Measurements from ENCODE around the gene MDH1.

Gene MDH1

DNA sequence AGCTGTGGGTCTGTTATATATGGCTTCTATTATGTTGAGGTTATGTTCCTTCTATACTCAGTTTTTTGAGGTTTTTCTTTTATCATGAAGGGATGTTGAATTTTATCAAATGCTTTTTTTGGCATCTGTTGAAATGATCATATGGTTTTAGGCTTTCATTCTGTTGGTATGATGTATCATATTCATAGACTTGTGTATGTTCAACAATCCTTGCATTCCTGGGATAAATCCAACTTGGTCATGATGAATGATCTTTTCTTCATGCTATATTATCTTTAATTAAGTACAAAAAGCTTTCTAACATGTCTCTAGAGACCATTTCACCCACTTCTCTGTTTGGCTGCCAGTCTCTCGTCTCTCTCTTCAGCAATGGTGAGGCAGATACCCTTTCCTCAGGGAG lies 54.2 kb downstream of the MDH1 start:
- no peak for DNase-seq

DNA sequence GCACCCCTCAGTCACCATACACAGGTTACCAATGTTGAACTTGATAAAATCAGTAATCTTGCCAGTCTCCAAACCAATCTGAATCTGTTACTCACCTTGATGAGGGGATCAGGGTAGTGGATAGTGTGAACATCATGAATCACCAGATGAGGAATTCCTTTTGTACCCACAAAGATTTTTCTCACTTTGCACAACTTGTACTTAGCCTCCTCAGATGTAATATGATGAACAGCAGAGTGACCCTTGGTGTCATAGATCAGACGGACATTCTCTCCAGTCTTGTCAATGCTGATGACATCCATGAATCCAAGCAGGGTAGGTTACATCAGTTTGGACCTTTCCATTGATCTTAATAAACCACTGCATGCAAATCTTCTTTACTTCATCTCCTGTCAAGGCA lies 54.7 kb downstream of the MDH1 start:
- no peak for DNase-seq

DNA sequence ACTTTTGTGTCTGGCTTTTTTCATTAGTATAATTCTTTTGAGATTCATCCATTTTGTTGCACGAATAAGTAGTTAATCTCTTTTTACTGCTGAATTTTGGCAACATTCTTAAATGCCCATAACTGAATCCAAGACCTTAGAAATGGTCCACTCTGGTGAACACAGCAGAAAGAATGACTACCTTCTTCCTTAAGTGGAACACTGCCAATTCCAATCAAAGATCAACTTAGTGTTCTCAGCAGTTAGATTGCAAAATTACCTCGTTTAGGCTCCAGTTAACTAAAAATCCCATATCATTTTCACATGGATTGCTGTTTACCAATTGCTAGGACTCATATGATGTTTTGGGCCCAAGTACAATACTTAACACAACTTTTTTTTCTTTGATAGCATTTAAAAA lies 59.9 kb downstream of the MDH1 start:
- no peak for DNase-seq

DNA sequence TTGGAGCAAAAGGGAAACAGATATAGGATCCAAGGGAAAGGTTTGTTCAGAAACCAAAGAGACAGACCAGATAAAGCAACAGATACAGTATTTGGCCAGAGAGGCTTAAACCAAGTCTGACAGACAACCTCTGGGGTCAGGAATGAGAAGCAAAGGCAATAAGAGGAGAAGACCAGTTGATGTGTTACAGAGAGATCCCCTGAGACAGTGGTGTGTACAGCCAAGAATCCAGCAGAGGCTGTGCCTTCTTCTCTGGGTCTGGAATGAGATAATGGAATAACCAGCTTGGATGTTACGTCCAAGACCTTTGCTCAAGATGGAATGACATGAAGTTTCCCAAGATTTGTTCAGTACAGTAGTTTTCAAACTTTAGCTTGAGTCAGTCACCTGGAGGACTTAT lies 61.1 kb downstream of the MDH1 start:
- DNase-seq: no peak

DNA sequence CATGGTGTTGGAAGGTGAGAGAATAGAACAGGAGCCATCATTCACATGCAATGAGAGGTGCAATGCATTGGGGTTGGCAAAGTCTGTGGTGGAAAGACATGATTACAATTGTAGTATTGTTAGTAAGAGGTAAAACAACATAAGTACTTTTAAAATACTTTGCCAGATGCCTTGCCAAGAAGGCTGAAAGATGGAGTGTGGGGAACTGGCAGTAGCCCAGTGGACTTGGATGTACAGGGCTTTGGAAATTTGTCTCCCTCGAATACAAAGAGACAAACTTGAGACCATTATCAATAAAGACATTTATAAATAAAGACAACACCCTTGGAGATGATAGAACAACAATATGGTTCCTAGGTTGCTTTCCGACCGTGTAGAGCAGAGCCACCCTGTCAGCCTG lies 62.0 kb downstream of the MDH1 start:
- DNase-seq: no peak

DNA sequence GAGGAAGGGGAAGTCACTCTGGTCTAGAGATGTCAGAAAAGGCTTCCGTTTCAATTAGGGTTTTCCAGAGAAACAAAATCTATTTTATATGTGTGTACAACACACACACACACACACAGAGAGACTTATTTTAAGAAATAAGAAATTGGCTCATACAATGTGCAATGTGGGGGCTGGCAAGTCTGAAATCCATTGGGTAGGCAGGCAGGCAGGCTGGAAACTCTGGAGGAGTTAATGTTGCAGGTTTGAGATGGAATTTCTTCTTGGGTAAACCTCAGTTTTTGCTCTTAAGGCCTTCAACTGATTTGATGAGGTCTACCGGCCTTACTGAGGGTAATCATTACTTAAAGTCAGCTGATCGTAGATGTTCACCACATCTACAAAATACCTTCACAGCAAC lies 62.6 kb downstream of the MDH1 start:
- DNase-seq: no peak

DNA sequence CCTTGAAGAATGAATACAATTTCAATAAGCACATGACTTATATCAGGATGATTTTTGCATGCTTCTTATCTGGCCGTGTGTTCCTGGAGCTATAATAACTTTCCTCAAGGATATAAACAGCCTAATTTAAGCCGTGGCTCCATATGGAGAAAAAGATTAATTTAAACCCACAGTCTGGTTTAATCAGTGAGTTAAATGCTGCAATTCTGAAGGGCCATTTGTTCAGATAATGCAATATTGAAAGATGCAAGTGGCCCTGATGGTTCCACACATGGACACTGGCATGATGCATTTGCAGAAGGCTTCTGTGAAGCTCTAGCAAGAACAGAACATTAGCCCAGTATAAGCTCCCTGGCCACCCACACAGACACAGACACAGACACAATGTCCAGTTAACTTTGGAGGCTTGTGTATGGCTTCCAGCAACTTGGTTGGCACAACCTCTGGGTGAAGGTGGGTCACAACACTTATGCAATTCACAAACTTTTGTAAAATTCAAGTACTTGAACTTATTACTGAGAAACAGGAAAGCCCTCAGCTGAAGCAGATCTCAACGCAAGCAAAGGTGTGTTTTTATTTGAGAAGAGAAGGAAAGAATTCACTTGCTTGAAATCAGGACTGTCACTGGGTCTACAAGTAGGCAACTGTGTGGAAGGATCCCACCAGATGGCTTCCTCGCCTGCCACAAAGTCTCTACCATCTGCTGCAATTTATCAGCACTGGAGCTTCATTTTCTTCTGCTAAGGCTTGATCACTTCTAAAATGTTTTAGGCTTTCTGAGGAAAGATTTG lies 63.3 kb downstream of the MDH1 start:
- no peak for DNase-seq

DNA sequence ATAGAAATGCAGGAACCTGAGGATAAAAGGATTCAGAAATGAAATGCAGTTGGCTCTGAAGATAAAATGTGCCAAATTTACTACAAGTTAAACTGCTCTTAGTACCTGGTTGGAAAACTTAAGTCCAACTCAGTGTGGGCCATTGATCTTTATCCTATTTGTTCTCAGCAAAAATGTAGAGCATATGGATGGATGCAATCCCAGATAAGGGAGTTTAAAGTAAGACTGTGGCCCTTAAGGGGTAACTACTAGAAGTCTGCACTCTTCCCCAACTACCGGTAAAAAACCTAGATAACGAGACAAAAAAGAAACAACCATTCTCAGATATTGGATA lies 63.9 kb downstream of the MDH1 start:
- DNase-seq: no peak

DNA sequence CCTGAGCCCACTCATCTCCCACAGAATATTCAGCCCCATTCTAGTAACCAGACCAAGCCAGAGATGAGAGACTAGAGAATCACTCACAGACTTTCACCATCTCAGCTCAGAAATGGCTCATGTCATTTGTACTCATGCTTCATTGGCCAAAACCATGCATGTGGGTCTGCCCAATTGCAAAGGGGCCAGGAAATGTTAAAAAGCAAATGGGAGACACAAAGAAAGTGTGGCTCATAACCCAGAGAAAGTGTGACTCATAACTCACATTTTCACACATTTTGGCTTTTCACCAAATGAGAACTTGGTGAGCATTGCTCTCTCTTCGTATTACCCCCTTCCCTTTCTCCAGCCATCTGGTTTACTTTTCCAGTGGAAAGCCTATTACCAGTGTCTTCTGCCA lies 66.2 kb downstream of the MDH1 start:
- DNase-seq: no peak

All from GF-D8 (cell line).